H9 (cell line): Measurements from ENCODE around the gene CNTN2. TPM values are rescaled to one million over a fixed set of nuclear protein-coding genes. Genes with fewer than 3 reads are reported as not detected.

Source experiments
- DNase-seq: peaks from one replicate; pipeline ENCODE4 v3.0.0-alpha.2; 2017
- H2AFZ ChIP-seq: one replicate; pipeline ENCODE4 v1.6.1; 2013; ENCODE audit warnings: mild to moderate bottlenecking, low read length, control low read depth, moderate library complexity
- H2AK5ac ChIP-seq: 2 replicates; pipeline ENCODE4 v1.6.1; 2013; ENCODE audit warnings: low read length, control low read depth, mixed read lengths; ENCODE audit not compliant: insufficient read length
- H2BK120ac ChIP-seq: one replicate; pipeline ENCODE4 v1.6.1; 2013; ENCODE audit warnings: low read depth, mild to moderate bottlenecking, low read length, control low read depth, inconsistent platforms; ENCODE audit not compliant: poor library complexity, severe bottlenecking
- H2BK12ac ChIP-seq: 2 replicates; pipeline ENCODE4 v1.6.1; 2013; ENCODE audit warnings: low read length, control low read depth, mixed read lengths, low read depth; ENCODE audit not compliant: insufficient read length
- H2BK15ac ChIP-seq: 2 replicates; pipeline ENCODE4 v1.6.1; 2013; ENCODE audit warnings: low read depth, low read length, control low read depth
- H2BK20ac ChIP-seq: one replicate; pipeline ENCODE4 v1.6.1; 2013; ENCODE audit warnings: low read depth, mild to moderate bottlenecking, low read length, control low read depth, inconsistent platforms; ENCODE audit not compliant: poor library complexity, severe bottlenecking
- H2BK5ac ChIP-seq: 2 replicates; pipeline ENCODE4 v1.6.1; 2013; ENCODE audit warnings: low read length, control low read depth, mixed read lengths; ENCODE audit not compliant: insufficient read length
- H3K14ac ChIP-seq: 2 replicates; pipeline ENCODE4 v1.6.1; 2013; ENCODE audit warnings: low read length, control low read depth; ENCODE audit not compliant: insufficient read depth
- H3K18ac ChIP-seq: 2 replicates; pipeline ENCODE4 v1.6.1; 2013; ENCODE audit warnings: low read depth, mild to moderate bottlenecking, mixed read lengths, low read length, control low read depth; ENCODE audit not compliant: insufficient read length
- H3K23ac ChIP-seq: 2 replicates; pipeline ENCODE4 v1.6.1; 2013; ENCODE audit warnings: low read length, control low read depth, mixed read lengths, low read depth; ENCODE audit not compliant: insufficient read length
- H3K23me2 ChIP-seq: 2 replicates; pipeline ENCODE4 v1.6.1; 2013; ENCODE audit warnings: low read depth, mild to moderate bottlenecking, mixed read lengths, low read length, control low read depth; ENCODE audit not compliant: insufficient read length, poor library complexity, severe bottlenecking
- H3K27ac ChIP-seq: 2 replicates; pipeline ENCODE4 v1.5.1; 2013; ENCODE audit warnings: low read length, control low read depth, mixed read lengths, low read depth; ENCODE audit not compliant: insufficient read length
- H3K27me3 ChIP-seq: 2 replicates; pipeline ENCODE4 v1.6.1; 2013; ENCODE audit warnings: low read length, control low read depth, inconsistent platforms; ENCODE audit not compliant: insufficient read depth
- H3K4ac ChIP-seq: 2 replicates; pipeline ENCODE4 v1.6.1; 2013; ENCODE audit warnings: low read depth, mild to moderate bottlenecking, control low read depth, inconsistent platforms, low read length, moderate library complexity
- H3K4me1 ChIP-seq: 2 replicates; pipeline ENCODE4 v1.6.1; 2013; ENCODE audit warnings: low read length, control low read depth, inconsistent platforms; ENCODE audit not compliant: insufficient read depth
- H3K4me2 ChIP-seq: 2 replicates; pipeline ENCODE4 v1.6.1; 2013; ENCODE audit warnings: low read length, control low read depth, mixed read lengths; ENCODE audit not compliant: insufficient read length, insufficient read depth
- H3K56ac ChIP-seq: 2 replicates; pipeline ENCODE4 v1.6.1; 2013; ENCODE audit warnings: low read depth, mild to moderate bottlenecking, mixed read lengths, low read length, control low read depth; ENCODE audit not compliant: insufficient read length
- H3K79me1 ChIP-seq: 2 replicates; pipeline ENCODE4 v1.6.1; 2013; ENCODE audit warnings: low read depth, mild to moderate bottlenecking, moderate library complexity, low read length, control low read depth, inconsistent platforms; ENCODE audit not compliant: insufficient read depth, poor library complexity, severe bottlenecking
- H3K79me2 ChIP-seq: 2 replicates; pipeline ENCODE4 v1.6.1; 2013; ENCODE audit warnings: low read length, control low read depth, inconsistent platforms; ENCODE audit not compliant: insufficient read depth
- H3K9ac ChIP-seq: 2 replicates; pipeline ENCODE4 v1.6.1; 2013; ENCODE audit warnings: low read length, control low read depth, mixed read lengths; ENCODE audit not compliant: insufficient read length; ENCODE audit errors: extremely low read depth
- H3K9me3 ChIP-seq: one replicate; pipeline ENCODE4 v1.6.1; 2013; ENCODE audit warnings: low read depth, low read length, inconsistent platforms; ENCODE audit not compliant: control insufficient read depth
- H3T11ph ChIP-seq: one replicate; pipeline ENCODE4 v1.6.1; 2013; ENCODE audit warnings: mild to moderate bottlenecking, low read length, control low read depth, inconsistent platforms
- H4K20me1 ChIP-seq: one replicate; pipeline ENCODE4 v1.6.1; 2013; ENCODE audit not compliant: control insufficient read depth, insufficient read length, insufficient read depth
- H4K5ac ChIP-seq: 2 replicates; pipeline ENCODE4 v1.6.1; 2013; ENCODE audit warnings: low read depth, mild to moderate bottlenecking, mixed read lengths, low read length, control low read depth; ENCODE audit not compliant: insufficient read length
- H4K8ac ChIP-seq: replicated peaks from 2 replicates; pipeline ENCODE4 v1.6.1; 2013; ENCODE audit warnings: low read length, control low read depth, mixed read lengths, low read depth; ENCODE audit not compliant: insufficient read length
- H4K91ac ChIP-seq: 2 replicates; pipeline ENCODE4 v1.6.1; 2013; ENCODE audit warnings: low read depth, mild to moderate bottlenecking, moderate library complexity, mixed read lengths, low read length, control low read depth; ENCODE audit not compliant: insufficient read length
- H3K27ac Mint-ChIP-seq, 3 experiments: 2 replicates in 2 of 3; 3 replicates in 1 of 3; pipeline ENCODE4 v1.8.0; 2020 to 2021; ENCODE audit warnings: mixed read lengths in 3 of 3, mild to moderate bottlenecking in 1 of 3, moderate library complexity in 1 of 3
- H3K27me3 Mint-ChIP-seq: 2 replicates; pipeline ENCODE4 v1.8.0; 2021; ENCODE audit warnings: low read depth, mild to moderate bottlenecking, moderate library complexity, mixed read lengths
- H3K36me3 Mint-ChIP-seq, 3 experiments: 2 replicates in 2 of 3; 3 replicates in 1 of 3; pipeline ENCODE4 v1.8.0; 2020 to 2021; ENCODE audit warnings: low read depth in 3 of 3, mixed read lengths in 3 of 3; ENCODE audit not compliant: insufficient read depth in 1 of 3
- H3K4me1 Mint-ChIP-seq, 2 experiments: 2 replicates each; pipeline ENCODE4 v1.8.0; 2020; ENCODE audit warnings: mixed read lengths in 2 of 2
- H3K4me3 Mint-ChIP-seq, 2 experiments: 2 replicates in 1 of 2; 3 replicates in 1 of 2; pipeline ENCODE4 v1.8.0; 2020 to 2021; ENCODE audit warnings: mild to moderate bottlenecking in 2 of 2, mixed read lengths in 2 of 2, moderate library complexity in 1 of 2
- H3K9me3 Mint-ChIP-seq, 2 experiments: 2 replicates in 1 of 2; 3 replicates in 1 of 2; pipeline ENCODE4 v1.8.0; 2020; ENCODE audit warnings: mild to moderate bottlenecking in 2 of 2, mixed read lengths in 2 of 2, moderate library complexity in 1 of 2
- CTCF ChIP-seq: fragments of 200-600 bp; sonication (generic); conservative IDR thresholded peaks from 3 replicates; pipeline ENCODE4 v1.8.0; 2021; ENCODE audit warnings: antibody characterized with exemption, mild to moderate bottlenecking
- whole genome bisulfite sequencing: extraction: QIAGEN DNeasy Blood & Tissue Kit; methylation state at CpG from one replicate; pipeline ENCODE4 v1.1.7; 2013; ENCODE audit warnings: missing lambda C conversion rate, low lambda C conversion rate, mixed read lengths; ENCODE audit not compliant: insufficient read length; ENCODE audit errors: extremely low coverage; 5-methylcytosine and 5-hydroxymethylcytosine counted together
- total RNA-seq: library from RNA; stranded (reverse); gene quantifications from 2 replicates; pipeline ENCODE4 v1.2.1, GENCODE V29; 2021

The CNTN2 gene
- total RNA-seq, 1 experiment from 2014 or later = 0.42 TPM

DNA sequence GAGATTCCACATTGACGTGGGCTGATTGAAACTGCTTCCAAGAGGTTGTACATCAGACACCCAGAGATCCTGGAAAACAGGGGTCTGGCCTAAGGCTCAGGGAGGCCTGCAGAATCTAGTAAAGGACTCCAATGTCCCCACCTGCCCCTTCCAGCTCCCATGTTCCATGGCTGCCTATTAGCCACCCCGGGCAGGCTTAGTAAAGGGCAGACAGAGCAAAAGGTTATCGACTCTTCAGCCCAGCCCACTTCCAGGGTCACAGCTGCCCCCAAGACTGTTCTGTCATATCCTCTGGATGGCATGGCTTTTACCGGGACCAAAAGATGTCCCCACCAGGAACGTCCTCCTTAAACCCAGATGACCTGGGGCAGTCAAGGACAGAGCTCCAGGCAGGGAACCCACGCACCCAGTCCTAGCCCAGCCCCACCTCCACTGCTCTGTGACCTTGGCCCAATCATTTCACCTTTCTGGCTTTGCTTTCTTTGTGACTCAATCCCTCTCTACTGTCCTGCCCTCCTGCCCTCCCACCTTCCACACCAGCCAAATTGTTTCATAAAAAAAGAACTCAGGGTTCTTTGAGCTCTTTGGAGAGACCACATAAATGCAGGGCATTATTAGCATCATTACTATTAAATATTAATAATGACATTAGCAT is 4.8 kb upstream of the CNTN2 start:
- H3K36me3 Mint-ChIP-seq = no peaks in the 10 kb centered on the region
- H2BK5ac ChIP-seq = no peak overlapping the region
- no peak overlapping the region for H2BK15ac ChIP-seq
- no peak overlapping the region for H2BK120ac ChIP-seq
- H3K27me3 ChIP-seq = no peaks in the 10 kb centered on the region; the same call in 1 of the 2 replicates
- no peak overlapping the region for H2BK12ac ChIP-seq
- H3K14ac ChIP-seq = no peak overlapping the region
- no peaks in the 10 kb centered on the region for H3K4me1 ChIP-seq
- no peaks in the 10 kb centered on the region for H3K9me3 ChIP-seq
- H3K23me2 ChIP-seq = no peaks in the 10 kb centered on the region
- TF ChIP-seq CTCF = no peak
- peaks cover 55% of the 10 kb centered on the region for H3K27me3 Mint-ChIP-seq
- H3K56ac ChIP-seq = no peak overlapping the region
- no peak overlapping the region for H3K9ac ChIP-seq
- WGBS = no CpG with 5 or more reads among the region's 6 CpGs
- no peak for DNase-seq
- H3K18ac ChIP-seq = no peak overlapping the region
- H3K4me2 ChIP-seq = no peak overlapping the region
- H2AK5ac ChIP-seq = no peak overlapping the region
- H3K27ac ChIP-seq = no peak overlapping the region
- H3K79me1 ChIP-seq = no peaks in the 10 kb centered on the region
- H3T11ph ChIP-seq = no peak overlapping the region
- H3K23ac ChIP-seq = no peak overlapping the region
- no peak overlapping the region for H4K8ac ChIP-seq
- H3K4me1 Mint-ChIP-seq = peaks cover 0 to 6% of the 10 kb centered on the region in 2 experiments; a peak in 2 of 4 replicates
- H2BK20ac ChIP-seq = no peak overlapping the region
- H4K20me1 ChIP-seq = no peaks in the 10 kb centered on the region
- H3K27ac Mint-ChIP-seq = no peak overlapping the region
- no peak overlapping the region for H2AFZ ChIP-seq
- no peak overlapping the region for H4K91ac ChIP-seq
- no peaks in the 10 kb centered on the region for H3K9me3 Mint-ChIP-seq
- no peak overlapping the region for H3K4ac ChIP-seq
- H4K5ac ChIP-seq = no peak overlapping the region
- no peak overlapping the region for H3K4me3 Mint-ChIP-seq
- no peaks in the 10 kb centered on the region for H3K79me2 ChIP-seq
